ENCODE data around the gene MOSPD3.

Gene MOSPD3

DNA sequence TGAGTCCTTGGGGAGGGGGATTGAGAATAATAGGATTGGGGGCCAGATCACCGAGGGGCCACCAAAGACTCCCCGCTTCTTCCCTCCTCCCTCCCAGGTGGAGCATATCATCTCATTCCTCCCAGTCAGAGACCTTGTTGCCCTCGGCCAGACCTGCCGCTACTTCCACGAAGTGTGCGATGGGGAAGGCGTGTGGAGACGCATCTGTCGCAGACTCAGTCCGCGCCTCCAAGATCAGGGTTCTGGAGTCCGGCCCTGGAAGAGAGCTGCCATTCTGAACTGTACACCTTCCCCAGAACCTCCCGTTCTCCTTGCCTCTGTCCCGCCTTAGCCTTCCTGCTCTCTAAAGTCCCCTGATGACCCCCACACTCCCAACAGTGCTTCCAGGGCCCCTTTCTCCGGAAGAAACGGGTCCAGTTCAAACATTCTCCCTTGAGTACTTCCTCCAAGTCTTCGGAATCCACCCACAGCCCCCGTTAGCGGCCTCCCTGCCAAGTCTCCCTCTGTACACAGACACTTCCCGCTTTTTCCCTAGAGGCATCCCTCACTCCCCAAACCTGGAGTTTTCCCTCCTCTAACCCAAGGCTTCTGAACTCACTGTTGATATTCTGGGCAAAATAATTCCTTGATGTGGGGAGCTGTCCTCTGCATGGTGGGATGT lies 22.1 kb upstream of the MOSPD3 start:
- no peak for DNase-seq

DNA sequence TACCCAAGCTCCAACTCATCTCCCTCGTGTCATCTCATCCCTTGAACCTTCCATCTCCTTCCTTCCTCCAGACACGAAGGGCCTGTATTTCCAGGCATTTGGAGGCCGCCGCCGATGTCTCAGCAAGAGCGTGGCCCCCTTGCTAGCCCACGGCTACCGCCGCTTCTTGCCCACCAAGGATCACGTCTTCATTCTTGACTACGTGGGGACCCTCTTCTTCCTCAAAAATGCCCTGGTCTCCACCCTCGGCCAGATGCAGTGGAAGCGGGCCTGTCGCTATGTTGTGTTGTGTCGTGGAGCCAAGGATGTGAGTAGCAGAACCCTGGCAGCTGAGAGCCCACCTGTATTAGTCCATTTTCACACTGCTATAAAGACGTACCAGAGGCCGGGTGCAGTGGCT lies 20.7 kb upstream of the MOSPD3 start:
- DNase-seq = no peak

GRCh38 chr7:100595188-100595587 lies 17.2 kb upstream of the MOSPD3 start:
- no peak for DNase-seq

GRCh38 chr7:100598425-100598824 lies 13.9 kb upstream of the MOSPD3 start:
- DNase-seq = no peak

GRCh38 chr7:100599911-100600729 lies 12.2 kb upstream of the MOSPD3 start:
- no peak for DNase-seq

DNA sequence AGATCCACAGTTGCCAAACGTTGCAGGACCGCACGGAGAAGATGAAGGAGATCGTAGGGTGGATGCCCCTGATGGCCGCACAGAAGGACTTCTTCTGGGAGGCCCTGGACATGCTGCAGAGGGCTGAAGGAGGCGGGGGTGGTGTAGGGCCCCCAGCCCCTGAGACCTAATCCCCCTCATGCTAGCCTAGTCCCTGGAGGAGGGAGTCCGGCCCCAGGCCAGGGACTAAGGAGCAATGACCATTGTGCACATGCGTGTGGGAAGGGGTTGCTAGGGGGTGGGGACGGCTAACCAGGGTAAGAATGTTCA lies 11.7 kb upstream of the MOSPD3 start:
- no peak for DNase-seq

- DNase-seq = no peak
Observed at GRCh38 chr7:100602889-100603725, 9.2 kb upstream of the MOSPD3 start.

DNA sequence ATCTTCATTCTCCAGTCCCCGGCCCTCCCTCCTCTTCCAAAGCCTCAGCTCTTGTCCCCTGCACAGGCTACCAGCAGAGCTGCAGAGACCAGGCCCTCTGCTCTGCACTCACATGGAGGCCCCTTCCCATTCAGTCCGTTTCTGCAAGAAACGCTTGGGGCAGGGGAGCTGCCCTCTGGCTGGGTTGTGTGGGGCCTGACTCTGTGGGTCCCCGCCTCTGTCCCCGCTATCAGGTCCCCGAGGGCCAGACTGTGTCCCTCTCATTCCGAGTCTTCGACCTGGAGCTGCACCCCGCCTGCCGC lies 8.7 kb upstream of the MOSPD3 start:
- no peak for DNase-seq

DNA sequence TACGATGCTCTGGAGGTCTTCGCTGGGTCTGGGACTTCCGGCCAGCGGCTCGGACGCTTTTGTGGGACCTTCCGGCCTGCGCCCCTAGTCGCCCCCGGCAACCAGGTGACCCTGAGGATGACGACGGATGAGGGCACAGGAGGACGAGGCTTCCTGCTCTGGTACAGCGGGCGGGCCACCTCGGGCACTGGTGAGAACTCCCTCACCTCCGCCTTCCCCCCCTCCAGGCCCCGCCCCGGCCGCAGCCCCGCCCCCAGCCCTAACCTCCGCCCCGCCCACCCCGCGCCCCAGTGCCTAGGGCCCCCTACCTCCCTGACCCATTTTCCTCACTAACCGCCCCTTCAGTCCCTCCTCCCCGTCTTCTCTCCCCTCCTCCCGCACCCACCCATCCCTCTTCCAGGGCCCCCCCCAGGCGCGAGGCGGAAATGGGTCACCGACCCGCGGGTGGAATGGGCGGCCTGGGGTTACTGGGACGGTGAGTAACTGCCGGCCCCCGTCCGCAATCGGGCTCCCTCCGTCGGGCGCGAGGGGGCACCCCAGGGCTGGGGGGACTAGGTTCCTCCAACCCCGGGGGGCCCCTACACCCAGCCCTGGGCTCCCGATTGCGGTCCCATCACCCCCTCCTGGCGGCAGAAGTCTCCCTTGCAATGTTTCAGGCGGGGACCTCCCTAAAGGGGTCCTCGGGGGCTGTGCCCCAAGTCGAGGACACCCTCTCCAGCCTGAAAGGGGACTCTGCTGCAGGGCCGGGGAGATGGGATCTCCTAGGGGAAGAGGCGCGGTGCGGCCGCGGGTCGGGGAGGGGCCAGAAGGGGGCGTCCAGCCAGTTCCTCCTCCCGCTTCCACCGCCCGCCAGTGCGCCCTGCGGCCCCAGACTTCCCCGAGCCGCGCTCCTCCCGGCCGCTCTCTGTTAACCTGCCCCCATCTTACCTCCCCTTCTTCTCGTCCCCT lies 8.0 kb upstream of the MOSPD3 start:
- DNase-seq = peak in 35 of 58 donors; percentile 7 to 54 (median 31)

DNA sequence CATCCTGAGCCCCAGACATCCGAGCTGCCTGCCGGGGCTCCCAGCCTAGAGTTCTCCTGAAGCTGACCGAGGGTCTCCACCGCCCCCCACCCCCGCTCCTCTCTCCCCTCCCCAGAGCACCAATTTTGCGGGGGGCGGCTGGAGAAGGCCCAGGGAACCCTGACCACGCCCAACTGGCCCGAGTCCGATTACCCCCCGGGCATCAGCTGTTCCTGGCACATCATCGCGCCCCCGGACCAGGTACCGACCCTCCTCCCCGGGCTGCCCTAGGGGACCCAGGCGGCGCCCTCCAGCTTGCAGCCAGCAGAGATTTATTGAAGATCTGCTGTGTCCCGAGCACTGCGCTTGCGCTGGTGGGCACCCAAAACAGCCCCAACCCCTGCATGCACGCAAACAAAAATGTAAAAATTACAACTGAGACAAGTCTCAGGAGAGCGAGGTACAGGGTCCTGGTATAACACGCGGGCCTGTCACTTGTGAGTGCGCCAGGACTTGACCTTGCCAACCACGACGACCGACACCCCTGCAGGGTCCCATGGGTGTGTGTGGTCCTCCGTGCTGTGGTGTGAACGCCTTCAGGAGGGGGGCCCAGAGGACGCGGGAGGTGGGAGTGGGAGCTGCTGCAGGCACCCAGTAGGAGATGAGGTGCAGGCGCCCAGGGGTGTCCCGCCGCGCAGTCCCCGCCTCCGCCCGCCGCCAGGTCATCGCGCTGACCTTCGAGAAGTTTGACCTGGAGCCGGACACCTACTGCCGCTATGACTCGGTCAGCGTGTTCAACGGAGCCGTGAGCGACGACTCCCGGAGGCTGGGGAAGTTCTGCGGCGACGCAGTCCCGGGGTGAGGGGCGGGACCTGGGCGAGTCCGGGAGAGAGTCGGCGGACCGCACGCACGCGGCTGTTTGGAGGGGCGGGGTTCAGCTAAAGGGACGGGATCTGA lies 7.1 kb upstream of the MOSPD3 start:
- peak in 5 of 58 donors; percentile 16 to 29 (median 22) for DNase-seq

DNA sequence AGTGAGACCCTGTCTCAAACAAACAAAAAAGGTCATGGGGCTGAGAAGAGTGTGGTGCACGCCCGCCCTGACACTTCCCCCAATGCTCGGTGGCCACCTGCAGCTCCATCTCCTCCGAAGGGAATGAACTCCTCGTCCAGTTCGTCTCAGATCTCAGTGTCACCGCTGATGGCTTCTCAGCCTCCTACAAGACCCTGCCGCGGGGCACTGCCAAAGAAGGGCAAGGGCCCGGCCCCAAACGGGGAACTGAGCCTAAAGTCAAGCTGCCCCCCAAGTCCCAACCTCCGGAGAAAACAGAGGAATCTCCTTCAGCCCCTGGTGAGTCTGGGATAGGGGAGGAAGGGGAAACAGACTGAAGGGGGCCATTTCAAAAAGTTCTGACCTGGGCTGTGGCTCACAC lies 6.0 kb upstream of the MOSPD3 start:
- no peak for DNase-seq

GRCh38 chr7:100607111-100607510 lies 5.2 kb upstream of the MOSPD3 start:
- DNase-seq = no peak

DNA sequence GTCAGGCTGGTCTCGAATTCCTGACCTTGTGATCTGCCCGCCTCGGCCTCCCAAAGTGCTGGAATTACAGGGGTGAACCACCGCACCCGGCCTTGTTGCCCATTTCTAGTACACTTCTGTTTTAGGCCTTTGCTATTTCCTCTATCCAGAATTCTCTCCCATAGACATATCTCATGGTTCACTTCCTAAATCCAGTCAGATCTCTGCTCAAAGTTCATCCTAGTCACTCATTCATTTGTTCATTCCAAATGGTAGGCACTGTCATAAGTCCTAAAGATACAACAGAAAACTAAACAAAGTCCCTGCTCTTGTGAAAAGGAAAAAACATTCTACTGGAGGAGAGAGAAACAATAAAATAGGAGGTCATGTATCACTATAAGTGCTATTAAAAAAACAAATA lies 2.4 kb upstream of the MOSPD3 start:
- no peak for DNase-seq

DNA sequence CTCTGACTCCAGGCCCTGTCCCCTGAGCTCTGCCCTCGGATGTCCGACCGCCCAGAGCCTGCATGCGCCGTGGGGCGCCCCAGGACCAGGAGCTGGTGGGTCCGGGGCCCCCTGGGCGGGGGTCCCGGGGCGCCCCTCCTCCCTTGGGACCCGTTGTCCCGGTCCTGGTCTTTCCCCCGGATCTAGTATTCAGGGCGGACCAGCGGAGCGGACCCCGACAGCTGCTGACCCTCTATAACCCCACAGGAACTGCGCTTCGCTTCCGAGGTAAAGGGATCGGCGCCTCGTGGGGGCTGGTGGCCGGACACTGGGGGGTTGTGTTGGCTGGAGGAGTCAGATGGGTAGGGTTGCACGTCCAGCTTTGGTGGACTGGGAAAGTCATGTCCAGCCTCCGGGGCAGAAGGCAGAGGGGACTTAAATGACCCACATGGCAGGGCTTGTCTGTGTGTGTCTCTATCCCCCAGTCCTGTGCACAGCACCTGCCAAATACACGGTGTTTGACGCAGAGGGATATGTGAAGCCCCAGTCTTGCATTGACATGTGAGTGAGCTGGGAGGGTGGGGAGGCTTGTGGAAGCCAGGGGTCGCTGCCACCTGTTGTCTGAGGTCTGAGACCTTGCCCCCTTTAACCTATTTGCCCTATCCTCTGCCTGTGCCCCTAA lies 520 bp downstream of the MOSPD3 start:
- DNase-seq = peak in 1 of 58 donors; percentile 6

- DNase-seq = no peak
Observed at GRCh38 chr7:100613412-100614175, 1.3 kb downstream of the MOSPD3 start.

GRCh38 chr7:100614308-100614861 lies 2.0 kb downstream of the MOSPD3 start:
- DNase-seq = no peak

- DNase-seq = no peak
Observed at GRCh38 chr7:100620239-100620638, 7.9 kb downstream of the MOSPD3 start.

DNA sequence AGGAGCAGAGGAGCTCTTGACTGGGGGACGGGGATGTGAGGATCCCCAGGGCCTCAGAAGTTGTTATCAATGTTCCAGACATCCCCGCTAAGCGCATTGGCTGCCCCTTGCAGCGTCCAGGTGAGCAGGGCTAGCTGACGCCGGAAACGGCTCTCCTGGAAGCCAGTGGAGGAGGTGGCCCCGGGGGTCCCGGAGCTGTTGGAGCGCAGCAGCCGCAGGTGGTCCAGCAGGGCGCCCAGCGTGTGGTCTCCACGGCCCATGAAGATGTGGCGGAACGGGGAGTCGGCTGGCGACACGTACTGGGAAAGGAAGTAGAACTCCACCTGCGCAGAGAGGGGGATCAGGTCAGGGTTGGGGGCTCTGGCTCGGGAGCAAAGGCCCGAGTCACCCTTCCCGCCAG lies 8.5 kb downstream of the MOSPD3 start:
- no peak for DNase-seq

All from anterior cingulate cortex (tissue), 58 donors.